K562 (cell line): ENCODE measurements around the gene TTC28. TPM values are rescaled to one million over a fixed set of nuclear protein-coding genes. Genes with fewer than 3 reads are reported as not detected.

ENCODE experiments used
- ATAC-seq: fragments of 200-7000 bp; cut with Tn5 transposase; 3 replicates; pipeline ENCODE4 v1.9.1; 2020; ENCODE audit warnings: moderate library complexity
- BruUV-seq: library from RNA; stranded (reverse); fragments of 400-500 nt; replicated peaks from 2 replicates; lab custom pipeline; 2021; lab: Mats Ljungman, UMichigan
- CTCF ChIA-PET: fragments of 300-600 bp; formaldehyde crosslinking; extraction: SDS; loops from one replicate; lab custom pipeline; 2021; ENCODE audit warnings: low intra/inter-chr PET ratio; lab: Yijun Ruan, JAX
- POLR2A ChIA-PET: fragments of 300-600, 350-650 bp; sonication (Branson Sonifier 250); formaldehyde crosslinking; extraction: SDS; loops from one replicate; lab custom pipeline; 2021; ENCODE audit warnings: antibody characterized with exemption, inconsistent platforms; lab: Yijun Ruan, JAX
- DNase-seq, 4 experiments: peaks; one replicate each; pipeline versions ENCODE4 v3.0.0 to v3.0.0-alpha.2; 2011 to 2018; ENCODE audit warnings: low spot score in 3 of 4, mixed read lengths in 3 of 4; ENCODE audit errors: extremely low read depth in 1 of 4
- FAIRE-seq: peaks from 2 replicates; lab custom pipeline; 2011; peaks lifted over from hg19 to GRCh38; lab: Jason Lieb, UNC
- H2AFZ ChIP-seq: 2 replicates; pipeline ENCODE4 v1.6.0; 2011; ENCODE audit warnings: low read depth, low read length, control low read depth, inconsistent platforms
- H3K27ac ChIP-seq: fragments of 200-600 bp; 3 replicates; pipeline ENCODE4 v1.8.0; 2011; ENCODE audit warnings: low read depth, mild to moderate bottlenecking, control low read depth, inconsistent platforms, low read length, moderate library complexity, mixed read lengths; ENCODE audit errors: extremely low read depth
- H3K27me3 ChIP-seq, 2 experiments: fragments of 300-600 bp in 1 of 2; 2 replicates in 1 of 2; 3 replicates in 1 of 2; pipeline versions ENCODE4 v1.6.0 to v1.8.0; 2011; ENCODE audit warnings: inconsistent platforms in 2 of 2, low read length in 2 of 2, mild to moderate bottlenecking in 1 of 2, mixed read lengths in 1 of 2, moderate library complexity in 1 of 2; ENCODE audit not compliant: control insufficient read depth in 2 of 2, insufficient read depth in 2 of 2
- H3K36me3 ChIP-seq: fragments of 300-600 bp; 3 replicates; pipeline ENCODE4 v1.8.0; 2011; ENCODE audit warnings: mild to moderate bottlenecking, low read length, inconsistent platforms; ENCODE audit not compliant: control insufficient read depth, insufficient read depth
- H3K4me1 ChIP-seq, 2 experiments: fragments of 200-600 bp in 1 of 2; replicated peaks in 1 of 2; 2 replicates in 1 of 2; 3 replicates in 1 of 2; pipeline versions ENCODE4 v1.5.1 to v1.8.0; 2011; ENCODE audit warnings: inconsistent platforms in 2 of 2, low read length in 2 of 2, mild to moderate bottlenecking in 1 of 2, mixed read lengths in 1 of 2, moderate library complexity in 1 of 2; ENCODE audit not compliant: control insufficient read depth in 2 of 2, insufficient read depth in 2 of 2
- H3K4me2 ChIP-seq: 2 replicates; pipeline ENCODE4 v1.6.1; 2011; ENCODE audit warnings: low read length, control low read depth, inconsistent platforms, mixed read lengths; ENCODE audit not compliant: insufficient read depth
- H3K4me3 ChIP-seq: fragments of 200-600 bp; sonication (generic), shearing (Covaris generic); 2 replicates; pipeline ENCODE4 v1.5.1; 2016; ENCODE audit warnings: control low read depth, inconsistent platforms
- H3K79me2 ChIP-seq: fragments of 200-600 bp; 3 replicates; pipeline ENCODE4 v1.8.0; 2011; ENCODE audit warnings: low read length, inconsistent platforms; ENCODE audit not compliant: control insufficient read depth, insufficient read depth
- H3K9ac ChIP-seq, 2 experiments: 2 replicates each; pipeline versions ENCODE4 v1.6.0 to v1.6.1; 2011; ENCODE audit warnings: low read depth in 2 of 2, low read length in 2 of 2, control low read depth in 1 of 2, inconsistent platforms in 1 of 2, mild to moderate bottlenecking in 1 of 2, mixed read lengths in 1 of 2; ENCODE audit not compliant: insufficient read depth in 1 of 2
- H3K9me1 ChIP-seq: one replicate; pipeline ENCODE4 v1.6.0; 2011; ENCODE audit warnings: inconsistent platforms, mild to moderate bottlenecking, low read length, moderate library complexity; ENCODE audit not compliant: control insufficient read depth, insufficient read depth
- H3K9me3 ChIP-seq: replicated peaks from 2 replicates; pipeline ENCODE4 v1.5.1; 2011; ENCODE audit warnings: low read depth, low read length, inconsistent platforms; ENCODE audit not compliant: control insufficient read depth, insufficient read depth
- H4K20me1 ChIP-seq: replicated peaks from 2 replicates; pipeline ENCODE4 v1.6.1; 2011; ENCODE audit warnings: low read length, inconsistent platforms, mixed read lengths; ENCODE audit not compliant: control insufficient read depth, insufficient read depth
- ARID1B ChIP-seq: fragments of 450-650 bp; IDR thresholded peaks from 2 replicates; pipeline ENCODE4 v1.6.1; 2016; ENCODE audit warnings: antibody characterized with exemption, mild to moderate bottlenecking, inconsistent platforms
- BCL6 ChIP-seq: fragments of 250-450 bp; sonication (Bioruptor Pico); IDR thresholded peaks from 2 replicates; pipeline ENCODE4 v1.4.0; 2020
- BRD4 ChIP-seq: fragments of 200-600 bp; sonication (generic); IDR thresholded peaks from 2 replicates; pipeline ENCODE4 v1.6.1; 2017; ENCODE audit warnings: inconsistent platforms
- CAMTA2 ChIP-seq: fragments of 250-450 bp; sonication (Bioruptor Pico); conservative IDR thresholded peaks from 2 replicates; pipeline ENCODE4 v1.5.1; 2022
- CBFB ChIP-seq: sonication (generic); formaldehyde crosslinking; IDR thresholded peaks from 2 replicates; pipeline ENCODE4 v1.4.0; 2020; ENCODE audit warnings: mild to moderate bottlenecking, missing genetic modification reagents
- CBX5 ChIP-seq: IDR thresholded peaks from 2 replicates; pipeline ENCODE4 v1.6.1; 2014; ENCODE audit warnings: low read depth, borderline replicate concordance
- CHD1 ChIP-seq: fragments of 200-600 bp; sonication (generic); IDR thresholded peaks from one replicate; pipeline ENCODE4 v1.6.1; 2012; ENCODE audit warnings: mild to moderate bottlenecking, moderate library complexity, low read length, inconsistent platforms
- FOXA1 ChIP-seq: fragments of 450-650 bp; IDR thresholded peaks from 2 replicates; pipeline ENCODE4 v1.6.1; 2016; ENCODE audit warnings: mild to moderate bottlenecking, borderline replicate concordance
- HBP1 ChIP-seq: fragments of 450-650 bp; formaldehyde crosslinking; IDR thresholded peaks from 2 replicates; pipeline ENCODE4 v1.4.0; 2022; ENCODE audit warnings: missing genetic modification characterization
- HIVEP1 ChIP-seq: fragments of 250-450 bp; sonication (Bioruptor Pico); IDR thresholded peaks from 2 replicates; pipeline ENCODE4 v1.4.0; 2020; ENCODE audit warnings: mild to moderate bottlenecking
- KAT2B ChIP-seq: IDR thresholded peaks from one replicate; pipeline ENCODE4 v1.6.1; 2012; ENCODE audit warnings: low read depth, mild to moderate bottlenecking, control low read depth, inconsistent platforms, low read length, moderate library complexity
- KAT8 ChIP-seq: fragments of 450-650 bp; IDR thresholded peaks from 2 replicates; pipeline ENCODE4 v1.6.1; 2016; ENCODE audit warnings: low read depth, mild to moderate bottlenecking
- KLF1 ChIP-seq: fragments of 450-650 bp; IDR thresholded peaks from 2 replicates; pipeline ENCODE4 v1.6.1; 2016; ENCODE audit warnings: missing genetic modification characterization, missing compliant biosample characterization
- MAFK ChIP-seq: IDR thresholded peaks from 2 replicates; pipeline ENCODE4 v1.6.1; 2011; ENCODE audit warnings: low read length, improper control_type of control experiment
- NR1H2 ChIP-seq: sonication (generic); formaldehyde crosslinking; IDR thresholded peaks from 2 replicates; pipeline ENCODE4 v1.4.0; 2020; ENCODE audit warnings: mild to moderate bottlenecking, missing genetic modification reagents
- PTTG1 ChIP-seq: fragments of 450-650 bp; IDR thresholded peaks from 2 replicates; pipeline ENCODE4 v1.6.1; 2016; ENCODE audit warnings: low read depth, mild to moderate bottlenecking, missing genetic modification characterization, missing compliant biosample characterization
- PURB ChIP-seq: sonication (generic); formaldehyde crosslinking; IDR thresholded peaks from 2 replicates; pipeline ENCODE4 v1.9.0; 2021; ENCODE audit warnings: low read depth, mild to moderate bottlenecking, missing genetic modification reagents
- RAD51 ChIP-seq: fragments of 450-650 bp; IDR thresholded peaks from 2 replicates; pipeline ENCODE4 v1.7.1; 2016; ENCODE audit warnings: low read depth, mild to moderate bottlenecking, borderline replicate concordance
- RBM22 ChIP-seq: fragments of 200-400 bp; formaldehyde crosslinking; IDR thresholded peaks from 2 replicates; pipeline ENCODE4 v1.6.1; 2018; ENCODE audit warnings: low read length, low read depth; ENCODE audit not compliant: poor library complexity, severe bottlenecking
- SMAD1 ChIP-seq: fragments of 150-350 bp; IDR thresholded peaks from 2 replicates; pipeline ENCODE4 v1.6.1; 2014; ENCODE audit warnings: low read length, low read depth; ENCODE audit not compliant: partially characterized antibody
- ZNF134 ChIP-seq: fragments of 250-450 bp; sonication (Bioruptor Pico); conservative IDR thresholded peaks from 2 replicates; pipeline ENCODE4 v1.4.0; 2020
- ZNF175 ChIP-seq: fragments of 200-800 bp; sonication (Bioruptor generic); IDR thresholded peaks from 2 replicates; pipeline ENCODE4 v1.6.1; 2016; ENCODE audit warnings: low read depth, mild to moderate bottlenecking, missing genetic modification characterization, missing compliant biosample characterization
- ZNF551 ChIP-seq: fragments of 250-450 bp; sonication (Bioruptor Pico); IDR thresholded peaks from 2 replicates; pipeline ENCODE4 v1.5.0; 2021; ENCODE audit warnings: mild to moderate bottlenecking, moderate library complexity
- WGBS: fragments of 100-300 bp; shearing (Covaris generic); methylation state at CpG from one replicate; pipeline ENCODE4 v1.1.6; 2016; ENCODE audit warnings: low coverage, mixed read lengths; ENCODE audit not compliant: insufficient coverage; ENCODE audit errors: missing lambda C conversion rate; 5-methylcytosine and 5-hydroxymethylcytosine counted together
- in situ Hi-C: fragments of 300-500 bp; cut with MboI; formaldehyde crosslinking; loops from 4 replicates; pipeline ENCODE4 v1.15.0; 2018; ENCODE audit warnings: inconsistent platforms, mixed read lengths
- intact Hi-C: fragments of 100-400 bp; cut with micrococcal nuclease; formaldehyde crosslinking; loops from 2 replicates; pipeline ENCODE4 v1.14.2; 2022
- polyA plus RNA-seq, 8 experiments: library from polyadenylated mRNA; depleted of rRNA in 4 of 8; stranded (reverse) in 5 of 8; unstranded in 3 of 8; fragments of >200 nt; fragmentation: Nextera tagmentation in 2 of 8; fragmentation: Illumina TruSeq in 1 of 8; extraction: Ambion mirVana in 2 of 8; extraction: Trizol in 1 of 8; gene quantifications; 2 replicates each; pipeline versions ENCODE4 v1.2.1 to v1.2.3, GENCODE V29; 2011 to 2014; ENCODE audit warnings: inconsistent platforms in 1 of 8, missing spikeins in 1 of 8
- total RNA-seq, 7 experiments: library from RNA; depleted of rRNA in 6 of 7; stranded (reverse); fragments of >200 nt in 6 of 7; fragmentation: Illumina TruSeq in 2 of 7; extraction: Trizol in 2 of 7; gene quantifications; 2 replicates each; pipeline versions ENCODE4 v1.2.1 to v1.2.3, GENCODE V29; 2011 to 2021; ENCODE audit warnings: low replicate concordance in 1 of 7

Gene TTC28
- total and polyA plus RNA-seq, 9 of the 15 experiments (the other 6 are each of a cell fraction or from before 2014, with no cell fraction given), result 0.22 to 10.7 (median 3.1) TPM

DNA sequence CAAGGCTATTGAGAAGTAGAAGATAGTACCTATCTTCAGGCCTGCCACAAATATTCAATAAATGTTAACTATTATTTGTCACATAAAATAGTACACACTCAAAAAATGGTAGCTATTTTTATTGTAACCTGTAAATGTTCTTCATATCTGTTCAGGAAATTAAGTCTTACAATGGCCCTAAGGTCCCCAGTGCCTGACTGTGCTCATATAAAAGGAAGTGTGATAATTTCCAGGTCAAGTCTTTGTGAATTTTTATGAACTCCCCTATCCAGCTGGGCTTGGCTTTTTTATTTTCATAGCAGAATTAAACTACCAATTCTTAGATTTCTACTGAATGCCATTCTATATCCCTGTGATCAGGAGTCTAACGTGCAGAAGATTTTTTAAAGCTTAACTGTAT, 476.4 kb downstream of the TTC28 start (continued):
- TF ChIP-seq ARID1B (no peak), ZNF134 (no peak), NR1H2 (CRISPR knock-in tag) (no peak), CBX5 (no peak)
- TF ChIP-seq, all 486 proteins: peak for 0

GRCh38 chr22:28198692-28199091, 480.9 kb downstream of the TTC28 start:
- CTCF ChIA-PET, result no interaction called here
- no peak overlapping the region for H3K4me3 ChIP-seq
- FAIRE-seq (no peak), DNase-seq (no peak), ATAC-seq (no peak)
- H2AFZ ChIP-seq, result no peak overlapping the region
- in situ Hi-C loops (no loop called here), intact Hi-C loops (no loop called here)
- WGBS, result 11% methylated on average over 2 of the region's 2 CpGs
- no peak overlapping the region for H3K4me2 ChIP-seq
- H3K9me3 ChIP-seq, result no peaks in the 10 kb centered on the region
- no peak overlapping the region for H3K27ac ChIP-seq
- no peak overlapping the region for H3K9ac ChIP-seq
- POLR2A ChIA-PET, result no interaction called here
- no peaks in the 10 kb centered on the region for H4K20me1 ChIP-seq
- no peaks in the 10 kb centered on the region for H3K9me1 ChIP-seq
- no TSS peak for BruUV-seq
- no peaks in the 10 kb centered on the region for H3K36me3 ChIP-seq
- H3K4me1 ChIP-seq, result no peaks in the 10 kb centered on the region
- H3K27me3 ChIP-seq, result no peaks in the 10 kb centered on the region
- H3K79me2 ChIP-seq, result no peaks in the 10 kb centered on the region
- TF ChIP-seq ZNF175 (CRISPR knock-in tag), result no peak
- TF ChIP-seq ZNF551, result no peak
- no peak for TF ChIP-seq KAT8
- TF ChIP-seq KAT2B, result no peak
- no peak for TF ChIP-seq CHD1
- no peak for TF ChIP-seq HBP1 (CRISPR knock-in tag)
- TF ChIP-seq FOXA1, result no peak
- no peak for TF ChIP-seq MAFK
- TF ChIP-seq BRD4, result no peak
- no peak for TF ChIP-seq PTTG1
- TF ChIP-seq CBFB, result no peak
- no peak for TF ChIP-seq SMAD1
- no peak for TF ChIP-seq PURB
- no peak for TF ChIP-seq HIVEP1
- TF ChIP-seq KLF1 (tag), result no peak
- no peak for TF ChIP-seq RBM22
- TF ChIP-seq BCL6 (CRISPR knock-in tag), result no peak
- TF ChIP-seq RAD51, result no peak
- TF ChIP-seq CAMTA2 (CRISPR knock-in tag), result no peak
